Frontal cortex (tissue), 4 donors: ENCODE results near the gene SLCO3A1. TPM values are rescaled to one million over a fixed set of nuclear protein-coding genes. Genes with fewer than 3 reads are reported as not detected.

Experiments used
- DNase-seq, 2 donors: peaks; one replicate each; pipeline ENCODE4 v3.0.0; 2012; ENCODE audit warnings: low spot score in 2 of 2
- FAIRE-seq: peaks from 2 replicates; lab custom pipeline; 2012; peaks lifted over from hg19 to GRCh38; lab: Jason Lieb, UNC
- total RNA-seq: library from RNA; depleted of rRNA; stranded (reverse); fragments of >200 nt; gene quantifications from one replicate; pipeline ENCODE4 v1.2.3, GENCODE V29; 2014
- donor health status: control.
- donor health status: control.
- donor health status: control.

The SLCO3A1 gene
- total RNA-seq, 1 donor from 2014 or later = 9.8 TPM

DNA sequence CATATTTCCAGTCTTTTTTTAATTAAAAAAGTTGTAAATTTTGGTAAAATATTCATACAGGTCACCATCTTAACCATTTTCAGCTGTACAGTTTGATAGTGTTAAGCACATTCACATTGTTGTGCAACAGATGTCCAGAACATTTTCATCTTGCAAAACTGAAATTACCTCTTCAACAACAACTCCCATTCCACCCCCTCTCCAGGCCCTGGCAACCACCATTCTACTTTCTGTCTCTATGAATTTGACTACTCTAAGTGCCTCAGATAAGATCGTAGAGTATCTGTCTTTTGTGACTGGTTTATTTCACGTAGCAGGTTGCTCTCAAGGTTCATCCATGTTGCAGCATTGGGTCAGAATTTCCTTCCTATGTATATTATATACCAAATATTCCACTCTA, 76.0 kb downstream of the SLCO3A1 start:
- DNase-seq = no peak
- no peak for FAIRE-seq

DNA sequence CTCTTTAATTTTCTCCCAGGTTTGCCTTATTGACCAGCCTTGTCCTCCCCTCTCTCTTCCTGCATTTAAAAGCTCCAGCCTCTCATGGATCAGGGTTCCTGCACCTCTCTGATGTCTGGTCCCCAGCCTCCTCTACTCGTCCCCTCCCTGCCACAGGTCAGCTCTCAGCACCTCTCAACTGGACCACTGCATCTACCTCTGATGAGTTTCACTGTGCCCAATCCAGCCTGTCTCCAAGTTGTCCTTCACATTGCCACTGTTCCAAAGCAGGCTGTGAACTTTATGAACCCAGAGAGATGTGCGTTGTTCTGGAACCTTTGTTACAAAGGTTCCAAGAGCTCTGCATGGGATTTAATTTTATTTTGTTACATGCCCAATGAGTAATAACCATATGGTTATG, 76.6 kb downstream of the SLCO3A1 start:
- no peak for FAIRE-seq

DNA sequence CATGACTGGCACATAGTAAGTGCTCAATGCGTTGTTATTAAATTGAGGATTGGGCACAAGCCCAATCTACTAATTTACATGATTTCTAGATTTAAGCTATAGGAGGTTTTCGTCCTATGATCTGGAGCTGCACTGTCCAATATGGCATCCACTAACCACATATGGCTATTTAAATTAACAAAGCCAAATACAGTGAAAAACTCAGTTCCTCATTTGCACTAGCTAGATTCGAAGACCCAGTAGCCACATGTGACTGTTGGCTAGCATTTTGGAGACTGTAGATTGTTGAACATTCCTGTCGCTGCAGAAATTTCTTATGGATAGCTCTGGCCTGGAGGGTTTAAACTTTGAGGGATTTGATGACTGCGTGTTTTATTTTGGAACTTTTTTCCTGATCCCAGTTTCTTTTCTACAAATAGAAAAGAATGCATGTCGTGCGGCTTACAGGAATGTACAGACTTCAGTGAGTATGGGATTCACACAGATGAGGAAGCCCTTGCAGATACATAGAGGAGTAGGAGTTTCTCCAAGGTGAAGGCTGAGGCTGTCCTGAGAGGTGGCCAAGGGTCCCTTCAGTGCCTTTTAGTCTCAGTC, 82.8 kb downstream of the SLCO3A1 start:
- DNase-seq = no peak
- FAIRE-seq = no peak

More for the DNA sequence above, 76.6 kb downstream of the SLCO3A1 start:
- DNase-seq = no peak

DNA sequence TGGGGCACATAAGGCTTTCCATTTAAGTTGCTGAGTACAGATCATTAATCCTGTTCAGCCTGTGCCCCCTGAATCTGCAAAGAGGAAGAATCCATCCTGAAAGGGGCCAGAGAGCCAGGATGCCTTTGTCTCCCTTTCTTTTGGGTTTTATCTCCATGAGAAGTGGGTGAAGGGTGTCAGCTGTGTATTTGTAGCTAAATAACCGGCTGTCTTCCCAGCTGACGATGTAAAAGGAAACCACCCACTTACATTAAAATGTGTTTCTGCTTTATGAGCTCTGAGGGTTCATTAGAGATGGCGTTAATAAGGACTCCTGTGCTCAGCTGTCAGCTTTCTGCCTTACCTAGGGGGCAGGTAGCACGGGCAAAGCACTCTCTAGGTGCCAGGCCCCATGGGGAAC, 83.4 kb downstream of the SLCO3A1 start:
- DNase-seq (no peak), FAIRE-seq (no peak)

DNA sequence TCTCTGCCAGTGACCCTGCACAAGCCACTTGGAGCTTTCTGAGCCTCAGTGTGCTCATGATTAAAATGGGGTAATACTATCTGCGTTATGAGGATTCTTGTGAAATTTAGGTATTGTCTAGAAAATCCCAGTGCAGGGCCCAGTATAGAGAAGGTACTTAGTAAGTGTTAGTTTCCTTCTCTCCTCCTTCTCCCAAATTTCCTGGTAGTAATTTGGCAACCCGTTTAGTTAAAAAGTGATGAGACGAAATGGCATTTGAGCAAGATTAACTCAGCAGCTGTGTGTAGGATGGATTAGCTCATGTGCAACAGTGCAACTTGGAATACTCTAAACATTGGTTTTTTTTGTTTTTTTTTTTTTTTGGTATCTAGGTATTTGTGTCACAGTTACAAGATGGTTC, 84.6 kb downstream of the SLCO3A1 start:
- no peak for FAIRE-seq

DNA sequence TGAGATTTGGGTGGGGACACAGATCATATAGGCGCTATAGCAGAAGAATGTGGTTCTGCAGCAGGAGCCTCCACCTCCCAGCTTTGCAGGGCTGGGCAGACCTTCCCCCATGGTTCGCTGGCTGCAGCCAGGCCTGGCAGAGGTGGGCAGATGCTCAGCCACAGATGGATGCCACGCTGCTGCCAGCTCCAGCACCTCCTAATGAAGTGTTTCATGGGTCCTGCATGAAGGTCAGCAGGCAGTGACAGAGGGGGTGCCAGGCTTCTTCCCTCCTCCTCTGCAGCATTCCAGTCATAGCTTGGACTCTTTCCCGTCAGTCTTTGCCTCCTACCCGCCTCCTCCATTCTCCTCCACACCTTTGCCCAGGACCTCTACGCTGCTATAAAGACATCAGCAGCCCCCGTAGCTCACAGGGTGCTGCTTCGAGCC, 85.9 kb downstream of the SLCO3A1 start:
- no peak for FAIRE-seq
- no peak for DNase-seq

More for the DNA sequence above, 84.6 kb downstream of the SLCO3A1 start:
- no peak for DNase-seq

DNA sequence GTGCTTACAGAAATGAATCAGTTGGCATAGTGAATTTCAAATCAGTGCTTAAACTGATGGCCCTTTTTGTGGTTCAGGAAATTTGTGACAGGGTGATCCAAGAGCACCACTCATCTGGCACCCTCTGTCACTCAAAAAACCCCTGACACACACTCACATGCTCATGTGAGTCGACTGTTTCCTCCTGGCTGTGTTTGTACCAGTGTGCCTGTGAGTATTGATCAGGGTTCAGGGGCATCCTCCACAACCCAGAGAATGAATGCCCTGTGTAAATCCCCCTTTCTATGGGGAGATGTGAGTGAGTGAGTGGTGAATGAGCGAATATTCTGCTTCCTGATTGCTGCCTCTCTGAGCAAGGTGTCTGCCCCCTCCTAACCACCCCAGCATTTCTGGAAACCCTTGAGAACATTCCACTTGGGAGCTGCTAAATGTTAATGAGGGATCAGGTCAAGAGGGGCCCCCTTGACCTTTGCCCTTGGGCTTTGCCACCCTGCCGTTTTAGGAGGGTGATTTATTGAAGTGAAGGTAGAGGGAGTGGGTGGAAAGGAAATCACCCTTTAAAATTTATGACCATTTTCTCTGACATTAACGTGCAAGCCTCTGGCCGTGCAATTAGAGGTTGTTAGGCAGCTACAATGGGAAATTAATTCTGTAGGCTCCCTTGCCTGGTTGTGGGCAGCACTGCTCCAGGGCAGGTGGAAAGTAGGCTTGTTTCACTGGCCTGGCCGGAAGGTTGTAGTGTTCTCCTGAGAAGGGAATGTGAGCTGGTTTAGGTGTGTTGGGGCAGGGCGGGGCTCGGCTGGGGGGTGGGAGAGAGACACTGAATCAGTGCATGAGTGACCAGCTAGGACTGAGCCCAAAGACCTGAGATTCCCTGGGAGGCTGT, 87.2 kb downstream of the SLCO3A1 start:
- FAIRE-seq = no peak
- DNase-seq = no peak

DNA sequence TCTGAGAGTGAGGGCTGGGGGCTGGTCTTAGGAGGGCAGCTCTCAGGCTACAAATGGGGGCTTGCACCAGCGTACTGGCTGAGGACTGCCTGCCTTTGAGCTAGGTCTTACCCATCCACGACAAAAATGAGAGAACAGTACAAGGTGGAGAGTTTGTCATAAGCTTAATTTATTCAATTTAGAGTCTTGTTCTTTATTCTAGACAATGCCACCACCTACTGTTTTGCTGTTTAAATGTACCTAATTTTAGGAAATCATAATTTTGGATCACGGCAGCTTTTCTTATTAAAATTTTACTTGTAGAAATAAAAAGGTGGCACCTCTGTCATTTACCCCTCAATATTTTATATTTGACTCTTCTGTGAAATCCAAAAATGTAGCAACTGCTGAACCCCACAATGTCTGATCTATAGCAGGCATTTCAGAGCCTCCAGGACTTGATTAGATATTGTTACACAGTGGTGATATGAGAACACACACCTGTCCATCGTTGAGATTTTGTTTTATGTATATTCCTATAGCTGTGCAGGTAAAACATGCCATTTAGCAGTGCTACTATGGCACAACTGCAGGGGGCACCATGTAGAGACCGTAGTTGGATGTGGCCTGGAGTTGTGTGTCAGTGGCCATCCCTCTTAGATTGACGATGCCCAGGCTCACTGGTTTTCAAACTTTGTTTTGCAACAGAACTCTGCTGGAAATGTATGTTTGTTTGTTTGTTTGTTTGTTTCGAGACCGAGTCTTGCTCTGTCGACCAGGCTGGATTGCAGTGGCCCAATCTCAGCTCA, 88.6 kb downstream of the SLCO3A1 start:
- FAIRE-seq = no peak

DNA sequence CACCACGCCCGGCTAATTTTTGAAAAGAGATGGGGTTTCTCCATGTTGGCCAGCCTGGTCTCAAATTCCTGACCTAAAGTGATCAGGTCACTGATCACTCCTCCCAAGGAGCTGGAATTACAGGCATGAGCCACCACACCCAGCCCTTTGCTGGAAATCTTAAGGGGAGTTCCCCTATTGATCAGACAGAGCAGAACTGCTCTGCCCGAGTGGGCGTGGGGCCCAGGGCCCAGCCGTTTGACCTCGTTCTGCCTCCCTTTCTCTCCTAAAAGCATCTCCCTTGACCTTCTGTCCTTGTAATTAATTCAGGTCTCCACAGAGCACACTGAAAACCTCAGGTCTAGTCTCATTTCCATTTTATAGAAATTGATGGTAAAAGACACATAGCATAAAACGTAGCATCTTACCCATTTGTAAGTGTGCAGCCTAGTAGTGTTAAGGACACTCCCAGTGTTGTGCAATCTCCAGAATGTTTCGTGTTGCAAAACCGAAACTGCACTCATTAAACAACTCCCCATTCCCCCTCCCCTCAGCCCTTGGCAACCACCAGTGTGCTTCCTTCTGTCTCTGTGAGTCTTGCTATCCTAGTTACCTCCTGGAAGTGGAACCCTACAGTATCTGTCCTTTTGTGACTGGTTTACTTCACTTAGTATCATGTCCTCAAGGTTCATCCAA, 89.3 kb downstream of the SLCO3A1 start:
- no peak for DNase-seq
- no peak for FAIRE-seq

More for the DNA sequence above, 88.6 kb downstream of the SLCO3A1 start:
- no peak for DNase-seq

DNA sequence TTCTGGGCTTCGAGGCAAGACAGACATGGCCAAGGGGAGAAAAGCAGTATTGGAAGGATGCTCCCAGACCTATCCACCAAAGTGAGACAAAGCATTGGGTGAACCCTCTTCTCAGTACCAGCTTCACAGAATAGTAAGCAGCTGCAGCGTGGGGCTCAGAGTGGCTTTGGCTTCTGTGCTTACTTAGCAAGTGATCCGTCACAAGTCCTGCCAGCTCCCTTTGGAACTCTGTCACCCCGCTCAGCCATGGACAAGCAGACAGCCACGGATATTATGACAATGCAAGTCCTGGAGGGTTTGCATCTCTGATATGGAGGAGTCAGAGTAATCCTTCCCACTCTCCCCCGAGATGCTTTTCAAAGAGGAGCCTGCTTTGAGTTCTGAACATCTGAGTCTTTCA, 90.8 kb downstream of the SLCO3A1 start:
- FAIRE-seq = no peak
- DNase-seq = no peak

DNA sequence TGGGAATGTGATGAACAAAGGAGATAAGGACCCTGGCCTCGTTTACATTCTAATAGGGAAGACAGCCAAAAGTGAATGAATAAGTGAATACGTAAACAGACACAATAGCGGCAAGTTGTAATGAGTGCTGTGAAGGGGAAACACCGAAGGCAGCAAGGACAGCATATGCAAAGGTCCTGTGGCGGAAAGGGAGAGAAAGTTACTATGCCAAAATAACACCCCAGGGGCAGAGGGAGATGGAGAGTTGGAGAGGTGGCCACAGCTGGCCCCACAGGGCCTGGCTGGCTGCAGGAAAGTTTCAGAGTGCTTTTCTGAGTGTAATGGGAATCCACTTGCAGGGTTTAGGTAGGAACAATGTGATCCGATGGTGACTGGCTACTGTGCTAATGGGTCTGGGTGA, 91.9 kb downstream of the SLCO3A1 start:
- DNase-seq (no peak), FAIRE-seq (no peak)

DNA sequence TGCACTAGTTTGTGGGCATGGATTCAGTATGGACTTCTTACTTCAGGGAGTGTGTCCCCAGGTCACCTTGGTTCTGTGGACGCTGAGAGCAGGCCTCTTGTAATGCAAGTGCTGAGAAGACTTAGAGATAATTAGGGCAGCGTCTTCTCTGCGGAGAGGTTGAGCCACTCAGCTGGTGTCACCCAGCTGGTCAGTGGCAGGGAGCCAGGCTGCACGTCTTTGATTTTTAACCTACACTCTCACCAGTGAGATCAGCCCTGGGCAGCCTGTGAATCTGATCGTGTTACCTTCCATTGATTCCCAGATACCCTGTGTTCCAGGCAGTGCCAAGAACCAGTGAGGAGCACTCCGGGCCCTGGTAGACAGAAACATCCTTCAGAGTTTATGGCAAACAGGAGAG, 92.6 kb downstream of the SLCO3A1 start:
- no peak for FAIRE-seq

DNA sequence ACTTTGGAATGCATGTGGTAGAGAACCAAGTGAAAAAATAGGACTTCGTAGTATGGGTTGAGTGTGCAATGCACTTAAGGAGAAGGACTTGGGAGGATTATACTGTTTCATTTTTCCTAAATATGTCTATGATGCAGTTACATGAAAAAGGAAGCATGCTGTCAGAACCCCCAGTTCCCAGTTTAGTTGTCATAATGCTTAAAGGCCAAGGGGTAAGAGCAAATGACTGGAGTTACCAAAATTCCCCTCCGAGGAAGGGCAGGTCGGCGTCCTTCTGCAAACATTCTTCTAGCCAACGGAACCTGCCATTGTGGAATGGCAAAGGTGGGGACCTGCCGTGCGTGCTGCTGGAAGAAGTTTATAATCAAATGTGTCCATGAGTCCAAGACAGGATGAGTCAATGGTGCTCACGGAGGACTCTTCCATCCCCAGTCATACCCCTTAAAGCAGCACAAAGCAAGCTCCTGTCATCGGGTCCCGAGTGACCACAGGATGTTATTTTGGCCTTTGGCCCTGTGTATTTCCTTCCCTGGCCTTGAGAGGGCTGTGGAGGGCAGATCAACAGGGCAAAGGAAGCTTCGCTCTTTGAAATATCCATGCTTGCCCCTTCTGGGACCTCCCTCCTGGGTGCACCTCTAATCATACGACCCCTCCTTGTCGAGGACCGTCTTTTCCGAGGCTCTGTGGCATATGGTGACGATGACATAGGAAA, 93.2 kb downstream of the SLCO3A1 start:
- FAIRE-seq = no peak

More for the DNA sequence above, 92.6 kb downstream of the SLCO3A1 start:
- no peak for DNase-seq

DNA sequence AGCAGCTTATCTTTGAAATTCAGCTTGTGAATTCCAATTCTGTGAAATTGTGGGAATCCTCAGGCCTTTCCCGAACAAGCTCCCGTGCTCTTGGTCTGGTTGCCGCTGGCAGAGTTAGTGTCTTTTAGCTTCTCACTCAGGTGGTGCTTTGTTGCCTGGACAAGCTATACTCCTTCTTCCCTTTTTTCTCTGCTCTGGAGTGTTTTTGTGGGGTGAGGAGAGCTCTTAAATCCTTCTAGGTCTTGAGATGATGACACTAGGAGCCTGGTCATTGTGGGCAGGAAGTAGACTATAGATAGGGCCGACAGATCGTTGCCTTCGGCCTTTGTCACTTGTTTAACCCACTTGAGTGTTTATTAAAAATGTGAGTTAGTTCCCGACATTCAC, 93.8 kb downstream of the SLCO3A1 start:
- DNase-seq (no peak), FAIRE-seq (no peak)

More for the DNA sequence above, 93.2 kb downstream of the SLCO3A1 start:
- peak in 1 of 2 donors; percentile 41 for DNase-seq

DNA sequence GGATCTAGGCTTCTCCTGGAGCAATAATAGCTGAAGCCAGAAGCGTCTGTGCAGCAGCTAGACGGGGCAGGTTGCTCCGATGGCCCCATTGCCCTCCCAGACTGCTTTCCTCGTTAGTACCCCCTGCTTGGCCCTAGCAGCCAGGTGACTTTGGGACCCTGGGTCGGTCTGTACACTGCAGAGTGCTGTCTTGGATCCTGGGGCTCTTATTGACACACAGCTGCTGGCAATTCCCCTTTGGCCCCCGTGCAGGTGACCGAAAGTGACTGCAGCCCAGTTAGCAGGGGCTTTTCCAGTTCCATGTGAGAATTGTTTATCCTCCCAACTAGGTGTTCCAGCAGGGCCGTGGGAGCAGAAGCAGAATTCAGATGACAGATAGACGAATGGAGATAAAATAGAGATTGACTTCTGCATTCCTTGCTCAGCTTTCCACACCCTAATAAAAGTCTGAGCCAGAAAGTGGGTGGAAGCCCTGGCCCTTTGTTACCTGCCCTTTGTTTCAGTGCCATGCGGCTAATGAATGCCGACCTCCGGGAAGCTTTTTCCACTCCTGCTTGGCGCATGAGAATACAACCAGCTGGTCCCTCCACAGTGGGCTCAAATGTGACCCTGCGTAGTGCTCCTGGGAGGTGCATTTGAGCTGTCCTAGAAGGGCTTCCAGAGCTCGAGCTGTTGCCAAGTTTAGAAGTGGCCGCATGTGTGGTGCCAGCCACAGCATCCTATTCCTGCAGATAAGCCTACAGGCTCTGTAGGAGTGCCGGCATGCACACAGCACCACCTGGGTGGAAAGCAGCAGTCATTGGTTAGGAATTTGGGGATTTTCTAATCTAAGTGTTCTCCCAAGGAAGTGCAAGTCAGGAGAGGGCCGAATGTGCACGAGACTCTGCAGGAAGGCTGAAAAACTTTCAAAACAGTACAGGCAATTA, 94.4 kb downstream of the SLCO3A1 start:
- FAIRE-seq (no peak), DNase-seq (no peak)

DNA sequence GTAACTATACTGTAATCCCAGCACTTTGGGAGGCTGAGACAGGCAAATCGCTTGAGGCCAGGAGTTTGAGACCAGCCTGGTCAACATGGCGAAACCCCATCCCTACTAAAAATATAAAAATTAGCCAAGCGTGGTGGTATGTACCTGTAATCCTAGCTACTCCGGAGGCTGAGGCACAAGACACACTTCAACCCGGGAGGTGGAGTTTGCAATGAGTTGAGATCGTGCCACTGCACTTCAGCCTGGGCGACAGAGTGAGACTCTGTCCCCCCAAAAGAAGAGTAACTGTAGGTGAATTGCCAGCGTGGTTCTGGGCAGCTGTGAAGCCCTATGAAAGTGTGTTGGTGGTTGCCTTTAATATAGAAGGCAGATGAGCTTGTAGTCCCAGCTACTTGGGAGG, 95.9 kb downstream of the SLCO3A1 start:
- DNase-seq (no peak), FAIRE-seq (no peak)

DNA sequence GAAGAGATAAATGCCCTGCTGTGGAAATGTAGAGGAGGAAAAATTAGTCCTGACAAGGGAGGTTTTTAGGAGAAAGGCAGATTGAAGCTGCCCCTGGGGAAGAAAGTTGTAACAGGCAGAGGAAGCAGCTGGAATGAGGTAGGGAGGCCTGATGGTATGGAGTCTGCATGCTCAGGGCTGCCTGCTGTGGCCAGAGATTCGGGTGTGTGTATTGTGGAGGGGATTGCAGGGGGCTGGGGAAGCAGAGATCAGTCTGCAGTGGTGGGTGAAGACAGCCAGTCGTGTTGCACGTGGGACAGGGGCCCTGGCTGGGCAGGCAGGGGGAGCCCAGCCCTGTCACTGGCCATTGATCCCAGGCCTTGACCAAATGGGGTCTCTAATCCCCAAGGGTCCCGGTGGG, 96.5 kb downstream of the SLCO3A1 start:
- DNase-seq (no peak), FAIRE-seq (no peak)

DNA sequence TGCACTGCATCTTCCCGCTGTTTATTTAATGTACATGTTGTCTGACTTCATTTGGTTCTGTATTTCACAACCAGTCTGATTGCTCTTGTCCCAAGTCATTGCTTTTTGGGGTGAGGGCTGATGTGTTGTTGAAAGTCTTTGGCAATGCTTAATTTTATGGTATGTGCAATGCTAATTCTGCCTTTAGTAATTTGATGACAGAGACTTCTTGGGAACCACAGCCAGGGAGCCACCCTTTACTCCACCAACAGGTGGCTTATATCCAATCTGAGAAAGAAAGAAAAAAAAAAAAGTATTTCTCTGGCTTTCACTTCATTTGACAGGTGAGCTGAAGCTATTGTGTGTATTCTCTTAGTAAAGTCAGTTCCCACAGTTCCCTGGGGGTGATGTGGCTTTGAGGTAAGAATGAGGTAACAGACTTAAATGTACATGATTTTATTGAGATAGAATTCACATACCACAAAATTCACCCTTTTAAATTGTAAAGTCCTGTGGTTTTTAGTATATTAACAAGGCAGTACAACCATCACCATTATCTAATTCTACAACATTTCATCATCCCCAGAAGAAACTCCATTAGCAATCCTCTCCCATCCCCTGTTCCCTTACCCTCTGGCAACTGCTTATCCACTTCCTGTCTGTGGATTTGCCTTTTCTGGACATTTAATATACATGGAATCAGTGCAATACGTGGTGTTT, 97.3 kb downstream of the SLCO3A1 start:
- FAIRE-seq (no peak), DNase-seq (no peak)
